Measurements from ENCODE around the gene IRF3.

Gene IRF3

GRCh38 chr19:49616945-49617344 lies 48.7 kb downstream of the IRF3 start:
- no peak for DNase-seq (ENCODE audit: low read depth)

- no peak for DNase-seq (ENCODE audit: low read depth)
These were observed 49.1 kb downstream of the IRF3 start for GRCh38 chr19:49616532-49616931.

- DNase-seq (ENCODE audit: low read depth): no peak
These were observed 49.8 kb downstream of the IRF3 start for GRCh38 chr19:49615861-49616260.

- DNase-seq (ENCODE audit: low read depth): peak; percentile 33
These were observed 51.4 kb downstream of the IRF3 start for GRCh38 chr19:49614096-49614833.

- DNase-seq (ENCODE audit: low read depth): no peak
These were observed 52.3 kb downstream of the IRF3 start for GRCh38 chr19:49613374-49613773.
